IMR-90 (cell line): Measurements from ENCODE around the gene ALS2. TPM values are rescaled to one million over a fixed set of nuclear protein-coding genes. Genes with fewer than 3 reads are reported as not detected.

Source experiments
- ATAC-seq: fragments of 200-7000 bp; cut with Tn5 transposase; 2 replicates; pipeline ENCODE4 v1.9.1; 2020; ENCODE audit warnings: low read depth, mild to moderate bottlenecking, moderate library complexity
- BruUV-seq: library from RNA; stranded (reverse); fragments of 400-500 nt; replicated peaks from 2 replicates; lab custom pipeline; 2021; lab: Mats Ljungman, UMichigan
- CTCF ChIA-PET: fragments of 300-600 bp; formaldehyde crosslinking; extraction: SDS; loops from one replicate; lab custom pipeline; 2021; ENCODE audit warnings: antibody characterized with exemption; lab: Yijun Ruan, JAX
- POLR2A ChIA-PET: fragments of 300-600 bp; sonication (Branson Sonifier 250); formaldehyde crosslinking; loops from one replicate; lab custom pipeline; 2022; ENCODE audit warnings: antibody characterized with exemption; ENCODE audit not compliant: unreplicated experiment; lab: Charles Lee
- DNase-seq: peaks from one replicate; pipeline ENCODE4 v3.0.0; 2013
- H2AFZ ChIP-seq: replicated peaks from 2 replicates; pipeline ENCODE3; 2013; ENCODE audit warnings: low read length, mild to moderate bottlenecking; ENCODE audit not compliant: poor library complexity
- H2AK5ac ChIP-seq: 2 replicates; pipeline ENCODE4 v1.6.1; 2013; ENCODE audit warnings: low read depth, low read length, inconsistent platforms
- H2AK9ac ChIP-seq: replicated peaks from 2 replicates; pipeline ENCODE3; 2013; ENCODE audit warnings: mild to moderate bottlenecking, low read depth, low read length, moderate library complexity; ENCODE audit not compliant: poor library complexity
- H2BK120ac ChIP-seq: 2 replicates; pipeline ENCODE4 v1.6.1; 2013; ENCODE audit warnings: low read depth, low read length, inconsistent platforms
- H2BK15ac ChIP-seq: 3 replicates; pipeline ENCODE4 v1.6.1; 2013; ENCODE audit warnings: low read depth, low read length, inconsistent platforms
- H2BK20ac ChIP-seq: 2 replicates; pipeline ENCODE4 v1.6.1; 2013; ENCODE audit warnings: low read depth, mild to moderate bottlenecking, inconsistent platforms, low read length, moderate library complexity
- H2BK5ac ChIP-seq: 2 replicates; pipeline ENCODE4 v1.6.1; 2013; ENCODE audit warnings: mild to moderate bottlenecking, low read depth, low read length, inconsistent platforms; ENCODE audit not compliant: poor library complexity, severe bottlenecking
- H3K14ac ChIP-seq: replicated peaks from 2 replicates; pipeline ENCODE4 v1.6.1; 2013; ENCODE audit warnings: low read depth, low read length, inconsistent platforms
- H3K18ac ChIP-seq: 2 replicates; pipeline ENCODE4 v1.6.1; 2013; ENCODE audit warnings: low read depth, low read length, control low read depth
- H3K23ac ChIP-seq: 2 replicates; pipeline ENCODE4 v1.6.1; 2013; ENCODE audit warnings: low read depth, low read length, inconsistent platforms
- H3K27ac ChIP-seq: 2 replicates; pipeline ENCODE4 v1.5.1; 2013; ENCODE audit warnings: mild to moderate bottlenecking, control low read depth, low read length; ENCODE audit not compliant: insufficient read depth
- H3K27me3 ChIP-seq: 2 replicates; pipeline ENCODE4 v1.6.1; 2013; ENCODE audit warnings: low read length; ENCODE audit not compliant: control insufficient read depth, insufficient read depth
- H3K36me3 ChIP-seq: 2 replicates; pipeline ENCODE4 v1.6.1; 2013; ENCODE audit warnings: low read length, mixed read lengths; ENCODE audit not compliant: control insufficient read depth, insufficient read depth
- H3K4ac ChIP-seq: 2 replicates; pipeline ENCODE4 v1.6.1; 2013; ENCODE audit warnings: low read depth, low read length, inconsistent platforms
- H3K4me1 ChIP-seq: 2 replicates; pipeline ENCODE4 v1.6.1; 2013; ENCODE audit warnings: low read length, mixed read lengths; ENCODE audit not compliant: control insufficient read depth, insufficient read depth
- H3K4me2 ChIP-seq: 2 replicates; pipeline ENCODE4 v1.6.1; 2013; ENCODE audit warnings: low read depth, mild to moderate bottlenecking, control low read depth, low read length, moderate library complexity
- H3K4me3 ChIP-seq: 2 replicates; pipeline ENCODE4 v1.5.1; 2013; ENCODE audit warnings: low read depth, mild to moderate bottlenecking, control low read depth, low read length, moderate library complexity; ENCODE audit not compliant: insufficient read depth
- H3K56ac ChIP-seq: 2 replicates; pipeline ENCODE4 v1.6.1; 2013; ENCODE audit warnings: low read length, inconsistent platforms; ENCODE audit not compliant: insufficient read depth; ENCODE audit errors: extremely low read depth
- H3K79me1 ChIP-seq, 2 experiments: 2 replicates each; pipeline ENCODE4 v1.6.1; 2013; ENCODE audit warnings: low read length in 2 of 2, inconsistent platforms in 1 of 2, low read depth in 1 of 2
- H3K9ac ChIP-seq: 2 replicates; pipeline ENCODE4 v1.6.1; 2013; ENCODE audit warnings: low read depth, low read length, control low read depth
- H3K9me1 ChIP-seq: 2 replicates; pipeline ENCODE4 v1.6.1; 2013; ENCODE audit warnings: low read length, inconsistent platforms; ENCODE audit not compliant: insufficient read depth
- H3K9me3 ChIP-seq: 2 replicates; pipeline ENCODE4 v1.6.1; 2013; ENCODE audit warnings: low read length; ENCODE audit not compliant: control insufficient read depth, insufficient read depth
- H4K20me1 ChIP-seq: 2 replicates; pipeline ENCODE4 v1.6.1; 2013; ENCODE audit warnings: low read length, inconsistent platforms; ENCODE audit not compliant: insufficient read depth
- H4K5ac ChIP-seq: 2 replicates; pipeline ENCODE4 v1.6.1; 2013; ENCODE audit warnings: mild to moderate bottlenecking, low read depth, low read length, control low read depth
- H4K8ac ChIP-seq, 2 experiments: 2 replicates each; pipeline ENCODE4 v1.6.1; 2013; ENCODE audit warnings: low read depth in 2 of 2, low read length in 2 of 2, control low read depth in 1 of 2, inconsistent platforms in 1 of 2
- H4K91ac ChIP-seq: 2 replicates; pipeline ENCODE4 v1.6.1; 2013; ENCODE audit warnings: low read depth, low read length, inconsistent platforms; ENCODE audit not compliant: insufficient read depth
- BHLHE40 ChIP-seq: fragments of 150-350 bp; IDR thresholded peaks from 2 replicates; pipeline ENCODE4 v1.6.1; 2016; ENCODE audit warnings: mild to moderate bottlenecking, low read depth, low read length
- CHD1 ChIP-seq: IDR thresholded peaks from 2 replicates; pipeline ENCODE4 v1.6.1; 2012; ENCODE audit warnings: low read depth, low read length, improper control_type of control experiment
- FOS ChIP-seq: fragments of 150-350 bp; IDR thresholded peaks from 2 replicates; pipeline ENCODE4 v1.6.1; 2016; ENCODE audit warnings: low read depth, low read length
- MAFK ChIP-seq: IDR thresholded peaks from 2 replicates; pipeline ENCODE4 v1.6.1; 2012; ENCODE audit warnings: low read depth, low read length, improper control_type of control experiment
- MAZ ChIP-seq: IDR thresholded peaks from 2 replicates; pipeline ENCODE4 v1.6.1; 2012; ENCODE audit warnings: low read depth, mild to moderate bottlenecking, low read length, improper control_type of control experiment, moderate library complexity, borderline replicate concordance
- MXI1 ChIP-seq: IDR thresholded peaks from 2 replicates; pipeline ENCODE4 v1.6.1; 2012; ENCODE audit warnings: low read depth, mild to moderate bottlenecking, low read length, moderate library complexity, borderline replicate concordance
- NFE2L2 ChIP-seq: fragments of 150-350 bp; IDR thresholded peaks from 2 replicates; pipeline ENCODE4 v1.6.1; 2016; ENCODE audit warnings: low read depth, mild to moderate bottlenecking, low read length
- POLR2A ChIP-seq: IDR thresholded peaks from 2 replicates; pipeline ENCODE4 v1.6.1; 2012; ENCODE audit warnings: mild to moderate bottlenecking, low read depth, low read length
- RCOR1 ChIP-seq: IDR thresholded peaks from 2 replicates; pipeline ENCODE4 v1.6.1; 2012; ENCODE audit warnings: mild to moderate bottlenecking, low read length, improper control_type of control experiment; ENCODE audit not compliant: insufficient replicate concordance
- RFX5 ChIP-seq: IDR thresholded peaks from 2 replicates; pipeline ENCODE4 v1.8.0; 2012; ENCODE audit warnings: low read depth, mild to moderate bottlenecking, low read length, moderate library complexity
- SMC3 ChIP-seq: fragments of 150-350 bp; IDR thresholded peaks from 2 replicates; pipeline ENCODE4 v1.6.1; 2016; ENCODE audit warnings: low read depth, mild to moderate bottlenecking, antibody characterized with exemption, low read length, moderate library complexity
- WGBS, 2 experiments: methylation state at CpG; one replicate each; pipeline versions ENCODE4 v1.1.5 to v1.1.7; 2013; ENCODE audit warnings: missing lambda C conversion rate in 2 of 2; ENCODE audit not compliant: insufficient read length in 1 of 2; ENCODE audit errors: extremely low coverage in 2 of 2; 5-methylcytosine and 5-hydroxymethylcytosine counted together
- dilution Hi-C: fragments of 300-500 bp; cut with HindIII; formaldehyde crosslinking; loops from one replicate; pipeline ENCODE4 v1.14.3; 2018; ENCODE audit warnings: low sequenced_read_pairs; ENCODE audit not compliant: unreplicated experiment
- in situ Hi-C: fragments of 300-500 bp; cut with MboI; formaldehyde crosslinking; loops from 3 replicates; pipeline ENCODE4 v1.14.3; 2019; ENCODE audit warnings: low sequenced_read_pairs, inconsistent platforms, mixed read lengths
- intact Hi-C: fragments of 100-400 bp; cut with micrococcal nuclease; formaldehyde crosslinking; loops from 2 replicates; pipeline ENCODE4 v1.10.0; 2022
- polyA plus RNA-seq, 3 experiments: library from polyadenylated mRNA; depleted of rRNA; stranded (reverse); fragments of >200 nt; gene quantifications; 2 replicates each; pipeline ENCODE4 v1.2.3, GENCODE V29; 2012; ENCODE audit warnings: low replicate concordance in 1 of 3
- total RNA-seq: library from RNA; depleted of rRNA; stranded (reverse); fragments of >200 nt; gene quantifications from 2 replicates; pipeline ENCODE4 v1.2.3, GENCODE V29; 2012
- TF ChIP-seq, protein P1 (sequence below): conservative IDR thresholded peaks from 2 replicates; pipeline ENCODE4 v1.5.1; 2012; ENCODE audit warnings: mild to moderate bottlenecking, low read depth, low read length, improper control_type of control experiment
- TF ChIP-seq, protein P2 (sequence below): fragments of 150-350 bp; IDR thresholded peaks from 2 replicates; pipeline ENCODE4 v1.6.1; 2017; ENCODE audit warnings: mild to moderate bottlenecking, antibody characterized with exemption, low read length, low read depth

The ALS2 gene
- total and polyA plus RNA-seq, 2 of the 4 experiments (the other 2 are of a cell fraction) = 14.4 to 42.3 TPM

DNA sequence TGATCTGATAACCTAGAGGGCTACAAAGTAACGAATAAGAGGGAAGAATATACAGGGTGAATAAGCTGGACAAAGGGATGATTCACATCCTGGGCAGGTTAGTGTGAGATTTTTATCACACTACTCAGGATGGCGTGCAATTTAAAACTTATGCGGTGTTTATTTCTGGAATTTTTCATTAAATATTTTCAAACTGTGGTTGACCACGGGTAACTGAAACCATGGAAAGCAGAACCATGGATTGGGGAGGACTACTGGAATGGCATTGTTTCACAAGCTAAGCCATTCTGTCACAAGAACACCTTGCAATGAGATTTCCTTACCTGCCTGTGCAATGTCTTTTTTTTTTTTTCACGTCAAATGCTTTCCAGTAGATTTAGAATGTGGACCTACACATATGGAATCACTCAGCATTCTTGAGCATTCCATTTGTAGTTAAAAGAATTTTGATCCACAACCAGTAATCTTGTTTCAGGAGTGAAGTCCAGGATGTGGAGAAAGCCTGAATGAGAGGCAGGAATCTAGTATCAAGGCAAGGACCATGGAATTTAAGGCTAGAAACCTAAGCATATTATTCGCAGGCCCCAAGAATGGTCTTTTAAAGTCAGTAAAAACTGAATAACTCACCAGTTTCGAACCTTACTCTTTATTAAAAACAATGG lies 17.6 kb upstream of the ALS2 start:
- Histone ChIP-seq H4K20me1 (no peaks in the 10 kb centered on the region), H3K9me1 (peaks cover 8% of the 10 kb centered on the region), H2BK120ac (peak overlapping the region; percentile 100), H2AK5ac (0 out of 2 replicates have a peak overlapping the region, but pooled peaks have one; percentile 31), H2BK20ac (peak overlapping the region; percentile 99), H2AK9ac (no peak overlapping the region), H4K8ac (peak overlapping the region; percentile 22 to 97), H4K91ac (peak overlapping the region; percentile 88), H3K18ac (peak overlapping the region; percentile 100), H3K56ac (peak overlapping the region; percentile 91), H3K4me3 (no peak overlapping the region), H3K27me3 (no peaks in the 10 kb centered on the region), H3K9ac (peak overlapping the region; percentile 26; the same call in 1 of the 2 replicates), H3K4ac (peak overlapping the region; percentile 98), H4K5ac (no peak overlapping the region; the same call in 1 of the 2 replicates), H3K79me1 (peaks cover 0 to 13% of the 10 kb centered on the region in 2 experiments; a peak in 2 of 4 replicates), H3K23ac (peak overlapping the region; percentile 74), H3K9me3 (no peaks in the 10 kb centered on the region), H3K4me2 (peak overlapping the region; percentile 93), H3K27ac (peak overlapping the region; percentile 92; the same call in 1 of the 2 replicates), H2AFZ (no peak overlapping the region), H3K14ac (0 out of 2 replicates have a peak overlapping the region, but pooled peaks have one; percentile 35), H3K4me1 (peaks cover 10% of the 10 kb centered on the region), H2BK5ac (peak overlapping the region; percentile 100), H3K36me3 (no peaks in the 10 kb centered on the region), H2BK15ac (peak overlapping the region; percentile 43)
- no CpG with 5 or more reads among the region's 7 CpGs for WGBS, 2 experiments
- dilution Hi-C loops = no loop called here
- no TSS peak for BruUV-seq
- CTCF ChIA-PET = interaction anchor here (0.8 to 1.1 kb wide), 3 partner anchors 10 to 62 kb away, joined by 3 to 11 read pairs (median 6); no protein-coding TSS in a partner anchor
- intact Hi-C loops = loop anchor here (1.0 to 5.0 kb wide), 5 partner anchors 56 to 469 kb away; partner anchors contain the start of genes FZD7 and NOP58
- POLR2A ChIA-PET = interaction anchor here (0.6 kb wide), 1 partner anchor 13 kb away, joined by 3 read pairs; no protein-coding TSS in a partner anchor
- ATAC-seq (peak; percentile 75), DNase-seq (peak; percentile 96)
- in situ Hi-C loops = loop anchor here (5.0 to 10.0 kb wide), 2 partner anchors 239 to 366 kb away; no protein-coding TSS in a partner anchor
- TF ChIP-seq BHLHE40 (peak; percentile 71), NFE2L2 (peak; percentile 42; the same call in 1 of the 2 replicates), MXI1 (0 out of 2 replicates have a peak, but pooled peaks have one; percentile 21), SMC3 (peak; percentile 11; the same call in 1 of the 2 replicates), POLR2A (no peak), MAZ (peak; percentile 43; the same call in 1 of the 2 replicates), MAFK (peak; percentile 29; the same call in 1 of the 2 replicates), RFX5 (no peak), RCOR1 (peak; percentile 93), FOS (peak; percentile 80), CHD1 (no peak)
- TF ChIP-seq, protein P1, sequence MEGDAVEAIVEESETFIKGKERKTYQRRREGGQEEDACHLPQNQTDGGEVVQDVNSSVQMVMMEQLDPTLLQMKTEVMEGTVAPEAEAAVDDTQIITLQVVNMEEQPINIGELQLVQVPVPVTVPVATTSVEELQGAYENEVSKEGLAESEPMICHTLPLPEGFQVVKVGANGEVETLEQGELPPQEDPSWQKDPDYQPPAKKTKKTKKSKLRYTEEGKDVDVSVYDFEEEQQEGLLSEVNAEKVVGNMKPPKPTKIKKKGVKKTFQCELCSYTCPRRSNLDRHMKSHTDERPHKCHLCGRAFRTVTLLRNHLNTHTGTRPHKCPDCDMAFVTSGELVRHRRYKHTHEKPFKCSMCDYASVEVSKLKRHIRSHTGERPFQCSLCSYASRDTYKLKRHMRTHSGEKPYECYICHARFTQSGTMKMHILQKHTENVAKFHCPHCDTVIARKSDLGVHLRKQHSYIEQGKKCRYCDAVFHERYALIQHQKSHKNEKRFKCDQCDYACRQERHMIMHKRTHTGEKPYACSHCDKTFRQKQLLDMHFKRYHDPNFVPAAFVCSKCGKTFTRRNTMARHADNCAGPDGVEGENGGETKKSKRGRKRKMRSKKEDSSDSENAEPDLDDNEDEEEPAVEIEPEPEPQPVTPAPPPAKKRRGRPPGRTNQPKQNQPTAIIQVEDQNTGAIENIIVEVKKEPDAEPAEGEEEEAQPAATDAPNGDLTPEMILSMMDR = no peak
- TF ChIP-seq, protein P2, sequence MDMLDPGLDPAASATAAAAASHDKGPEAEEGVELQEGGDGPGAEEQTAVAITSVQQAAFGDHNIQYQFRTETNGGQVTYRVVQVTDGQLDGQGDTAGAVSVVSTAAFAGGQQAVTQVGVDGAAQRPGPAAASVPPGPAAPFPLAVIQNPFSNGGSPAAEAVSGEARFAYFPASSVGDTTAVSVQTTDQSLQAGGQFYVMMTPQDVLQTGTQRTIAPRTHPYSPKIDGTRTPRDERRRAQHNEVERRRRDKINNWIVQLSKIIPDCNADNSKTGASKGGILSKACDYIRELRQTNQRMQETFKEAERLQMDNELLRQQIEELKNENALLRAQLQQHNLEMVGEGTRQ = no peak
